Measurements from ENCODE around the gene TMA7B.
A peak's percentile ranks its signal among the peaks of the same experiment; 100 is the strongest.
"Not testable (repeated sequence)": the region's sequence is repeated elsewhere in the genome, so short reads cannot be mapped to it uniquely, and the experiment has no call there.

Gene TMA7B

GRCh38 chr22:39933741-39934140, 26.5 kb upstream of the TMA7B start:
- no peak for DNase-seq

GRCh38 chr22:39935116-39935515, 25.1 kb upstream of the TMA7B start:
- DNase-seq, result no peak

DNA sequence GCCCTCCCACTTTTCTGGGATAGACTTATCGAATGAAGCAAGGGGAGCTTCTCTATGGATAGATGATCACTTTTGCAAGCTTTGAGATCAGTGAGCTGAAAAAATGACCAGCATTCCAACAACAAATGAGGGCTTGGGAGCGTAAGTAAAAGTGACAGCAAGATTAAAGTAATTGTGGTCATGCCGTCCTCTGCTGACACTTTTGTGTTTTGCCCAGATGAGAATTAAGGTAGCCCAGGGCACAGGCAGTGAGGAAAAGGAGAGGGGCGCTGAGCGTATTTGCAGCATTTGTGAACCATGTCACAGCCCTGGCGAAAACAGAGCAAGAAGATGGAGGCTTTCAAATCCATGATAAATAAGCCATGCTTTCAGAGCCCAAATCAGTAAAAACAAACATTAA, 24.6 kb upstream of the TMA7B start:
- no peak for DNase-seq

DNA sequence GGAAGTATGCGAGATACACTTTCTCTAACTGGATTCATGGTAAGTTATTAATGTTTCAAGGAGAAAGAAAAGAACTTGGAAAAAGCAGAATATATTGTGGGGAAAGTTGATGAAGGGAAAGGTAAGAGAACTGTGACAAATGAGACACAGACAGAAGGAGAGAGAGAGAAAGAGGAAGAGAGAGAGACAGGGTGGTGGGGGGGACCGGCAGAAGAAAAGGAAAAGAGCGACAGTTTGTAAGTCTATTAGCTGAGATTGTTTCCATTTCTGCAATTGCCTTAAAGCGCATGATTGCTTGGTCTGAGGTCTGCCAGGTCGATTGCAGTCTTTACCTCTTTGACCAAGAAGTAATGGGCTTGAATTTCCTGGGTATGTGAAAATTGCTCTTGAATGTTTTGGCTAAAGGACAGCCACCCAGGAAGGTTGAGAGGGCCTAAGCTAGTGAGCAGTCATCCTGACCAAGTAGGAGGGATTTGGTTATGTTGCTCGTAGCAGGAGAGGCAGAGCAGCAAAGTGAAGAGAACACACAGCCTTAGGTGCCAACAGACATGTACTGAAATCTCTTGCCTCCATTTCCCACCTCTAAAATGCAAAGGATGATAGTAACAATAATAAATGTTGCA, 23.6 kb upstream of the TMA7B start:
- no peak for DNase-seq

- no peak for DNase-seq
Observed at GRCh38 chr22:39937906-39938305, 22.3 kb upstream of the TMA7B start.

DNA sequence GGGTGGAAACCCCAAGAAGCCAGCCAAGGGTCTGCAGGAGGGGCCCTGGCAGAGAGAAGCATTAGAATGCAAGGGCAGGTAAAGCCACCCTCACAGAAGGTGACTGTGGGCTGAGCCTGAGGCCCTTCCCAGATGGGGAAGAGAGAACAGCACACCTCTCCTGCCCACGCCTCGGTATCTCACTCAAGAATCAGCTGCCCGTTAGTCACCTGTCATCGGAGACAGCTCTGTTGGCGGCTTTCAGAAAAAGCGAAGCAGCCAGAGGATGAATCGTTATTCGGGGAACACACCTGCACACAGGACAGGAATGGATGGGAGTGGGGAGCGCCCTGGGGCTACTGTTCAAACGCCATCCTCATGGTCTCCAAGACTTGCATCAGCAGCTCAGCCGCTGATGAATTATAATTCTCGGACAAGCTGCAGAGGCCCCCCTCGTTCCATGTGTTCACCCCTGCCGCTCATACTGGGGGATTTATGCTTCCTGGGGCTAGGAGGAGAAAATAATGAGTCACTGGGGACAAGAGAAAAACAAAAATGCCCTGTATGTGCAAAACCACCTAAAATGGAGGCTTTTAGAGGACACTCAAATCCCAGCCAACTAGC, 21.6 kb upstream of the TMA7B start:
- no peak for DNase-seq

- no peak for DNase-seq
Observed at GRCh38 chr22:39939830-39940229, 20.4 kb upstream of the TMA7B start.

GRCh38 chr22:39940757-39941305, 19.4 kb upstream of the TMA7B start:
- no peak for DNase-seq

DNA sequence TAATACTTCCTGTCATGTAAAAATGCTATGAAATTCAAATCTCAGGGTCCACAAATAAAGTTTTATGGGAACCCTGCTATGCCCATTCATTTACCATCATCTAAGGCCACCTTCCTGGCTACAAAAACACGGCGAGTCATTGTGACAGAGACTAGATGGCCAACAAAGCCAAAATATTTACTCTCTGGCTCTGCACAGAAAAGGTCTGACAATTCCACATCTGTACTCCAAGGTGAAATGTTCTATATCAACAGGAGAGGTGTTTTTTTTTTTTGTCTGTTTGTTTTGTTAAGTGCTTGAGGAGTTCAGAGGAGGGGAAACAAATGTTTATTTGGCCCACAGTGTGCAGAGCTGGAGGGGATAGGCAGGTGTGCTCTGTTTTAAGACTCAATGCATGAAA, 18.6 kb upstream of the TMA7B start:
- peak; percentile 71 for DNase-seq

GRCh38 chr22:39942439-39943230, 17.6 kb upstream of the TMA7B start:
- no peak for DNase-seq

DNA sequence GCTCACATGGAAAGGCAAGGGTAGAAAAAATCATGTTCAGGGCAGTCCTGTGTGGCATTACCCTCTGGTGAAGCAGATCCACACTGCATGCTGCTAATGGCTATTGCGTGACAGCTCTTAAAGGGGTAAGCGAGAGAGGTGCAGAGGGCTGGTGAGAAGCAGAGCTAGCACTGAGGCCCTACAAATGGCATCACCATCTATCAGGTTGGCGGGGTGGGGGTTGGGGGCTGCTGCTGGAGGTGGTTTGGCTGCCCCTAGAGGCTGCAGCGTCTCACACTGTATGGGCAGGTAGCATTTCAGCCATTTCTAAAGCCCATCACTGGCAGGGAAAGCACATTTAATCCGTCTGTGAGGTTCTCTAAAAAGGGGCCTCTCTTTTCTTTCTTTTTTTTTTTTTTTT, 16.9 kb upstream of the TMA7B start:
- peak; percentile 15 for DNase-seq

DNA sequence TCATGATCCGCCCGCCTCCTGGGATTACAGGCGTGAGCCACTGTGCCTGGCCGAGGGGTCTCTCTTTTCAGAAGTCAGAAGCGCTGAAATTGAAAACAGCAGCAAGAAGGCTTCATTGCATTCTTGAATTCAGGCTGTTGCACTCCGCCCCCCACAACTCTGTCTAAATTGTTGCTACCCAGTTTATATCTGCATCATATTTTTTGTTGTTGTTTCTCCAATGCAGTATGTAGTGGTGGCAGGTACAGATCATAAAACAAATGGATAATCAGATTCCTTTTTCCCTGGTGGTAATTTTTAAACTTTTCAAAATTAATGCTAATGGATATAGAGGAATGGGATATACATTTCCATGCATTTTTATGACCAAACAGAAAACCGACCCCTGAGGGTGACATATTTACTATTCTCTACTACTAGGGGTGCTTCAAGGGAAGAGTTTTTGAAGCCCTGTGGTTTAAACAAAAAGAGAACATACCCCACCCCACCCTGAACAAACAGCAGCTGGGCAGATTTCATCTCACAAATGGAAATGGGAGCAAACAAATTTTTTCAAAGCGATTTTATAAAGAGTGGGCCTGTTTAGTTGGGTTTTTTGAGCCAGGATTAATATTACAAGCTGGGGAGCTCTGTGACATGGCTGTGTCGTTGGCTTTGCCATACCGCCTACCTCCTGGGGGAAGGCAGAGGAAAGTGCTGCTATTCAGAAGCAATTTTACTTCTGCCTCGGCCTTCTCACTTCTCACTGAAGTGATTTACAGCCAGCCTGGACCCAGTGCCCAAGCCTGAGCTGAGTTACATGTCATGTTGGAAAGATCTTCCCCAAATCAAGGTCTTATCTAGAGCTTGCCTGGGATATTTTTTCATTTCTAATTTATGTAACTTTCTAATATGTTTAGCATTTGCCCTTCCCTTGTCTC, 16.0 kb upstream of the TMA7B start:
- DNase-seq, result peak; percentile 68

- no peak for DNase-seq
Observed at GRCh38 chr22:39946126-39946502, 14.1 kb upstream of the TMA7B start.

- peak; percentile 70 for DNase-seq
Observed at GRCh38 chr22:39946503-39947219, 13.5 kb upstream of the TMA7B start.

GRCh38 chr22:39947220-39948216, 12.7 kb upstream of the TMA7B start:
- DNase-seq, result peak; percentile 37

DNA sequence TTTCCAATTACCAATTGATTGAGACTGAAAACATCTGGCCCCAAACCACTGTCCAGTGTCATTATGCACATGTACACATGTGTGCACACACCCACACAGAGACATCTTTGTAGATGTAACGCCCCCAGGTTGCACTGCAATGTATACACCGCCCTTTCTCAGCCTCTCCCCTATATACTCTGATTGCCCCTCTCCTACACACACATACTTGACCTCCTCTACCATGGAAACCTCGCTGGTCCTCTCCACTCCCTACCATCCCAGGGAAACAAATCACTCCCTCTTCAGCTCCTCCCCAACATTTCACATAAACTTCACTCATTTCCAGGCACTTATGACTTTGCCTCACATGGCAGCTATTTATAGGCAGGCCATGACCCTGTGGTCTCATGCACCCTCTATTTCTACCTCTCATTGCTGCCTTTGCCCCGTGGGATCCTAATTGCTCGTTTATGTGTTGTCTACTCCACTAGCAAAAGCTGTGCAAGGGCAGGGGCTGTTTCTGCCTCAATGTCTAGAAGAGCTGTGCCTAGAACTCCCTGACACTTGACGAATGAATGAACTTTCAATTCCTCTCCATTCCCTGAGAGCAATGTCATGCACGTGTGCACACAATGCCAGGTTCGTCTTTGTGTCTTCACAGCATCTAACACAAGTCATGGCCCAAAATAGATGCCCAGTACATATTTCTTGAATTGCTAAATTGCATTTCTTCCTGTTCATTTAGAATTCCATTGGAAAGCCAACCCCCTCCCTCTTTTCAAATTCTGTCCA, 10.0 kb upstream of the TMA7B start:
- no peak for DNase-seq

DNA sequence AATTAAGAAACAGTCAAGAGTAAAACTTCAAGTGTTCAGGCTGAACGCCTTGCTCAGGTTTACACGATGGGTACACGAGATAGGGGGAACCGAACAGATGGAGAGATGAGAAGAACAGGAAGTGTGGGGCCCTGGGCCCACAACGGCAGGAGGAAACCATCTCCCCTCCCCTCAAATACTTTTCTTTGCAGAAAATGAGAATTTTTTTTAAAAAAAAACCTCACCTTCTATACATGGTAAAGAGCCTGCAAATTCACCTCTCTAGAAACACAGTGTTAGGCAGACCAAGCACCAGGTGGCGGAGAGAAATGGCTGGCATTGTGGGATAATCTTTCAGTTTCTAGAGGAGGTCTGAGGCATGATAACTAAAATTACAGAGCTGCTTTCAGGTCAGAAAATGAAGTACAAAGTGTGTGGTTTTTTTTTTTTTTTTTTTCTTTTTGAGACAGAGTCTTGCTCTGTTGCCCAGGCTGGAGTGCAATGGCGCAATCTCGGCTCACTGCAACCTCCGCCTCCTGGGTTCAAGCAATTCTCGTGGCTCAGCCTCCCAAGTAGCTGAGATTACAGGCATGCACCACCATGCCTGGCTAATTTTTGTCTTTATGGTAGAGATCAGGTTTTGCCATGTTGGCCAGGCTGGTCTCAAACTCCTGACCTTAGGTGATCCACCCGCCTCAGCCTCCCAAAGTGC, 8.4 kb upstream of the TMA7B start:
- DNase-seq, result not testable (repeated sequence)

GRCh38 chr22:39952347-39952746, 7.8 kb upstream of the TMA7B start:
- no peak for DNase-seq

DNA sequence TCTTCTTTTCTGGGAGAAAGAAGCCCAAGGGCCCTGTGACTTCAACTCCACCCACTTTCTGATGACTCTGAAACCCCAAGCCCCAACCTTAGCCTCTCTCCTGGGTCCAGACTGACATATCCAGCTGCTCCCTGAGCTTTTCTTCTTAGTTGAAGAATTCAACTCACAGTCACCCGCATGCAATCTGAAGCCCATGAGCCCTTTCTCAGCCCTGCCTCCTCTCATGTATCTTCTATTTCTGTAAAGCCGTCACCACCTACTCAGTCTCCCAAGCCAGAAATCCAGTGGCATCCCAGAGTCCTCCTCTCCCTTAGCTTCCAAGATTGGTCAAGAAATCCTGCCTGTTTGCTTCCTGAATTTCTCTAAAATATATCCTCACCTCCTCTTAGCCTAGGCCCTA, 7.1 kb upstream of the TMA7B start:
- DNase-seq, result no peak
